HG02943 (cell line): ENCODE measurements around the gene PRR22.
A peak's percentile ranks its signal among the peaks of the same experiment; 100 is the strongest.

Experiments
- ATAC-seq: cut with Tn5 transposase; IDR thresholded peaks from one replicate; pipeline ENCODE4 v1.9.1; 2021; ENCODE audit warnings: mild to moderate bottlenecking, low read depth, moderate library complexity; ENCODE audit not compliant: unreplicated experiment

Gene PRR22

GRCh38 chr19:5784581-5785147 lies at the start of gene PRR22:
Gene PRR22, minus strand, starts transcription at chr19:5784746. Its CDS starts 86 bp downstream, at chr19:5784660.
- ATAC-seq = no peak

- no peak for ATAC-seq
Measured at GRCh38 chr19:5832527-5833216, 48.1 kb upstream of the PRR22 start.

- ATAC-seq = no peak
Measured at GRCh38 chr19:5832061-5832460, 47.5 kb upstream of the PRR22 start.

GRCh38 chr19:5831159-5831558 lies 46.6 kb upstream of the PRR22 start:
- no peak for ATAC-seq

DNA sequence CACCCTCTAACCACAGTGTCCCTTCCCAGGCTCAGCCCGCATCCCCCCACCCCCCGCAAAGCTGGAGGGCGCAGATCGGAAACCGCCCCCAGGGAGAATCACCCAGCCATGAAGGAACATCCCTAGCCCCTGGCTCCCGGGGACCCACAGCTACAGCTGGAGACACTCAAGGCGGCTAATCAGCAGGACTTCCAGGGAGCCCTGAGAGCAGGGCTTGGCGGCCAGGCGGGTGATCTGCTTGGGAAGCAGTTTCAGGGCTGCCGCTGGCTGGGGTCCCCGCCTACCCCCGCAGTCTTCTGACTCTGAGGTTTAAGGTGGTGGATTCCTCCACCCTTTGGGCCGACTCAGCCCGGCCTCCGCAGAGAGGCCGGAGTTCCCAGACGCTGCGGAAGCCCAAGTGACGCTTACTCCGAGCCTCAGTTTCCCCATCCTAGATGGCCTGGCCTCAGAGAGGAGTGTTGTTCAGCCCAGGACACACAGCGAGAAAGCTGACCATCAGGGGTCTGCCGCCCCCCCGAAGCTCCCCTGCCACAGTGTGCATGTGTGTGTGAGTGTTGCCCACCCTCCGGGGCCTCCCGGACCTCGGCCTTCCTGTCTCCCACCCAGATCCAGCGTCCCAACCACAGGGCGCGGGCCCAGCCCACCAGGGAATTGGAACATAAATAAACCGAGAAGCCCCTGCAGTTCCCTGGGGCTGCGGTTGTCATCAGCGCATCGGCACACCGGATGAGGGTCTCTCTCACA lies 45.2 kb upstream of the PRR22 start:
- ATAC-seq = no peak

DNA sequence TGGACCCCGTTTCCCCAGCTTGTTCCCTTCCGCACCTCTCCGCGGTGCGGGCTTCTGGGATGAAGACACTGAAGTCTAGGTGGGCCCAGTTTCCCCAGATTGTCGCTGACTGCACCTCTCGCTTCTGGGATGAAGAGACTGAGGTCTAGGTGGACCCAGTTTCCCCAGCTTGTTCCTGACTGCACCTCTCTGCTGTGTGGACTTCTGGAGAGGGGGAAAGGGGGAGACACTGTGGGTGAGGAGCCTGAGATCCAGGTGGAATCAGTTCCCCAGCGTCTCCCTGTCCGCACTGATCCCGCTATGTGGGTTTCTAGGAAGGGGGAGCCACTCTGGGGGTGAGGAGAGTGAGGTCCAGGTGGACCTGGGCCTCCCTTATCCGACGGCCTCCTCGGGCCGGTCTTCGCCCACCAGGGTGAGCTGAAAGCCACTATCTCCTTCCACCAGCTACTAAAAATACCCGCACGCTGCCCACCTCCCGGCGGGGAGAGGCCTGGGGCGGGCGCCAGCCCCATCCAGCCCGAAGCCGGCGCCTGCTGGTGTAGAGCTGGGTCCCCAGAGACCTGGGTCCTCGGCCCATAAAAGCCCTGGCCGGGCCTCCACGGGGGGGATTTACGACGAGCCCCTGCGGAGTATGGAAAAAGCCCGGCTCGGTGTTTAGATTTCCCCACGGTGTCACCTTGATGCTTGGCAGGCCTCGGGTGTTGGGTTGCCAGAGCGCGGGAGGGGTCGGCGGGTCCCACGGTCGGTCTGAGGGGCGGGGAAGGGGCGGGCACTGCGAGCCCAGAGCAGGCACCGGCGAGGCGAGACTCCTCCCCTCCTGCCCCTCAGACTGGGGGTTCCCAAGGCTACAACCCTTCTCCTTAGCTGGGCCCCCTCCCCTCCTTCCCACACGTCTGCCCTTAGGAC lies 44.4 kb upstream of the PRR22 start:
- ATAC-seq = no peak

DNA sequence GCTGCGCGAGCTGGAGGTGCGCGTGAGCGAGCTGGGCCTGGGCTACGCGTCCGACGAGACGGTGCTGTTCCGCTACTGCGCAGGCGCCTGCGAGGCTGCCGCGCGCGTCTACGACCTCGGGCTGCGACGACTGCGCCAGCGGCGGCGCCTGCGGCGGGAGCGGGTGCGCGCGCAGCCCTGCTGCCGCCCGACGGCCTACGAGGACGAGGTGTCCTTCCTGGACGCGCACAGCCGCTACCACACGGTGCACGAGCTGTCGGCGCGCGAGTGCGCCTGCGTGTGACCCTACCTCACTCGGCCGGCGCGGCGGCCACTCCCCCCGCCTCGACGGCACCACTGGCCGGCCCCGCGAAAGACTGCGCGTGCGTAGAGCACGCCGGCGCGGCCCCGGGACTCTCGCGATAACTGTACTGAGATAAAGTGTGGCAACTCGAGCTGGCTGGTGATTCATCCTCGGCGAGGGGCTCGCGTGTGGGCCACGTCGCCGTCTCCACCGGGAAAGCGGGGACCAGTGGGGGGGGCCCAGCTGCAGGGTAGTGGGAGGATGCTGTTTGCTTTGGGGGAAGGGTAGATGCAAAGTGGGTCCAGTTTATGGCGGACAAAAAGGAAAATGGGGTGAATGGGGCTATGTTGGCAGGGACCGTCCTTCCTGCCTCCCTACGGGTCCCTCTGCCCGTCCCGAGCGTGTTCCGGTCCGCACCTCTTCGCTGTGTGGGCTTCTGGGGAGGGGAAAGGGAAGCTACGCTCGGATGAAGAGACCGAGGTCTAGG lies 43.5 kb upstream of the PRR22 start:
- ATAC-seq = peak; percentile 64

GRCh38 chr19:5827342-5827890 lies 42.9 kb upstream of the PRR22 start:
- ATAC-seq = no peak

- ATAC-seq = no peak
Measured at GRCh38 chr19:5826531-5827341, 42.2 kb upstream of the PRR22 start.

DNA sequence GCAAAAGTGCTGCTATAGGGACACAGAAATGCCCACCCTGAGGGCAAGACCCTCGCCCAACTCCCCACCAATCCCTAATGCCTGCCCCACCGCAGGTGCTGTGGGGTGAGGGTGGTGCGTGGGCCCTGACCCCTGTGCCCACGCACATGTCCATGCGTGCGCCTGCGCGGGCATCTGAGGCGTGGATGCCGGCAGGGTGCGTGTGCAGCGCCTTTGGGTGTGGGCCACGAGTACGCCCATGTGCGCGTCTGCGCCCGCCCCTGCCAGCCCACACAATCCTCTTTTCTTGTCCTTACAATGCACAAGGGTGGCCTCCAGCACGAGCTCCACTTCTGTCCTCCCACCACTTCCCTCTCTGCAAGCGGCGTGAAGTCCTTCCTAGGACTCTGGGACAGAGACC lies 40.6 kb upstream of the PRR22 start:
- ATAC-seq = no peak

GRCh38 chr19:5824751-5825150 lies 40.2 kb upstream of the PRR22 start:
- no peak for ATAC-seq

DNA sequence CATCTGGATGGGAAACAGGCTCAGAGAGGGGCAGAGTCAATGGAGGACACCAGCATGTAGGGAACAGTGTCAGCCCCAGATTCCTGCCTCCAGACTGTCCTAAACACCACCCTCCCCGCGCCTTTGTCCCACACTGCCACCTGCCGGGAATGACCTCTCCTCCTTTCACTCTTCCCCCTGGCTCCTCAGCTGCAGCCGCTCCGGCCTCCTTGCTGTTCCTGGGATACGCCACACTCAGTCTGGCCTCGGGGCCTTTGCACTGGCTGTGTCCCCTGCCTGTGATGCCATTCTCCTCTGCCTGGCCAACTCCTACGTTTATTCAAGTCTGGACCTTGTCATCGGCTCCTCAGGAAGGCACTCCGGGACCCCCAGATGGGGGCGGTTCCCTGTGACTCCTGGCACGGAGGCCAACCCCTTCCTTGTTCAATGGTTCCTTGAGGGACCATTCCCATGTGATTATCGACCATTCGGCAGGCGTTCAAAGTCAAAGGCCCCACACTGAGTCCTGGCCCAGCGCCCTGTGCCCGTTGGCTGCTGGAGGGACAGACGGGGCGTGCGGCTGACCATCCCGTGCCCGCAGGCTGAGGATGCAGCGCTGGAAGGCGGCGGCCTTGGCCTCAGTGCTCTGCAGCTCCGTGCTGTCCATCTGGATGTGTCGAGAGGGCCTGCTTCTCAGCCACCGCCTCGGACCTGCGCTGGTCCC lies 39.2 kb upstream of the PRR22 start:
- ATAC-seq = no peak

DNA sequence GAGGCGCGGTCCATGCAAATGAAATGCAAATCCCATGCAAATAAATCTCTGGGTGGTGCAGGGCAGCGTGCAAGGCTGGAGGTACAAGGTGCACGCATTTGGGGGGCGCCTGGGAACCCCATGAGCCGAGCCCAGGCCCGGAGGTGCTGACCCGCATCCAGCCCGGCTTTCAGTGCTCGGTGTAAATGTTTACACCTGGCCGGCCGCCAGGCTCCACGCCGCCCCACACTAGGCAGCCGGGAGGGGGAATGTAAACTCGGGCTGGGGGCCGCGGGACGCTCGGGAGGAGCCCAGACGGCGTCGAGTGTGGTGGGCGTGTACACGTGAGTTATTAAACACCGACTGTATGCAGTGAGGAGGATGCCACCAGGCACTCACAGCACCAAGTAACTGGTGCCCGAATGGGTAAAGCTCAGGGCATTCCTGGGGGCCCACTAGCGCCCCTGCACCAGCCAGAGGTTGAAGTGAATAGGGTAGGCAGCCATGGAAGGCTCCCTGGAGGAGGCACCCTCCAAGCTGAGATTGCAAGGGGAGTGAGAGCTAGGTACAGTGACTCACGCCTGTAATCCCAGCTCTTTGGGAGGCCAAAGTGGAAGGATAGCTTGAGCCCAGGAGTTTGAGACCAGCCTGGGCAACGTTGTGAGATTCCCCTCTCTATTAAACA lies 37.8 kb upstream of the PRR22 start:
- ATAC-seq = no peak

DNA sequence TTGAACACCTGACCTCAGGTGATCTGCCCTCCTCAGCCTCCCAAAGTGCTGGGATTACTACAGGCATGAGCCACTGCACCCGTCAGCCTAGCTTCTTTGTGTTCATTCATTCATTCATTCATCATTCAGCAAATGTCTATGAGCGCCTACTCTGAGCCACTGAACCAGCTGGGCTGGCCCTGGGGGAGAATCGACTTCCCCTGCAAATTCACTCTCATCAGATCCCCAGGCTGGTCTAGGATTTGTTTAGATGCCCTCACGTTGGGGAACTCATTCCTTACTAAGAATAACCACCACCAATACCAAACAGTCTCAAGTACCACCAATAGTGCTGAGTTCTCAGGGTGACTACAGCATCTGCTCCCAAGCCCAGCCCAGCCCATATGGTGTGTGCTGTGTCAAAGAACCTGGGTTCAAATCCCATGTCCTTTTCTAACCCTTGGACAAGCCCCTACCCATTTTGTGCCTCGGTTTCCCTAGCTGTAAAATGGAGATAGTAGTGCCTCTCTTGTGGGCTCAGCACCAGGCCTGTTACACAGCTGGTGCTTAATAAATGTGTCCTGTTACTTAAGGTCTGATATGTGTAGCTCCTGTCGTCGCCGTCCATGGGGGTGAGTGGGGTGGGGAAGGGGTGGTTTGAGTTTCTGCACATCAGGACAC lies 37.1 kb upstream of the PRR22 start:
- ATAC-seq = no peak

- no peak for ATAC-seq
Measured at GRCh38 chr19:5820785-5821184, 36.2 kb upstream of the PRR22 start.

- ATAC-seq = no peak
Measured at GRCh38 chr19:5818594-5818993, 34.0 kb upstream of the PRR22 start.

DNA sequence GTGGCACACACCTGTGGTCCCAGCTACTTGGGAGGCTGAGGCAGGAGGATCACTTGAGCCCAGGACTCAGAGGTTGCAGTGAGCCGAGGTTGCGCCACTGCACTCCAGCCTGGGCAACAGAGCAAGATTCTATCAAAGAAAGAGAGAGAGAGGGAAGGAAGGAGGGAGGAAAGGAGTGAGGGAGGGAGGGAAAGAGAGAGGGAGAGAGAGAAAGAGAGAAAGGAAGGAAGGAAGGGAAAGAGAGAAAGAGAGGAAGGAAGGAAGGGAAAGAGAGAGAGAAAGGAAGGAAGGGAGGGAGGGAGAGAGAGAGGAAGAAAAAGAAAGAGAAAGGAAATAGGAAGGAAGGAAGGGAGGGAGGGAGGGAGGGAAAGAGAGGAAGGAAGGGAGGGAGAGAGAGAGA lies 32.7 kb upstream of the PRR22 start:
- no peak for ATAC-seq
